ENCODE measurements around the gene FAM83D.
A peak's percentile ranks its signal among the peaks of the same experiment; 100 is the strongest.
"Not testable (repeated sequence)": the region's sequence is repeated elsewhere in the genome, so short reads cannot be mapped to it uniquely, and the experiment has no call there.

The FAM83D gene

GRCh38 chr20:38965264-38965663 is 39.0 kb downstream of the FAM83D start:
- no peak for DNase-seq (ENCODE audit: low read depth)

- no peak for DNase-seq (ENCODE audit: low read depth)
Measured at GRCh38 chr20:38968090-38968489, 41.9 kb downstream of the FAM83D start.

GRCh38 chr20:38969708-38970107 is 43.5 kb downstream of the FAM83D start:
- DNase-seq (ENCODE audit: low read depth): no peak

GRCh38 chr20:38970302-38970701 is 44.1 kb downstream of the FAM83D start:
- DNase-seq (ENCODE audit: low read depth): no peak

GRCh38 chr20:38973107-38973506 is 46.9 kb downstream of the FAM83D start:
- DNase-seq (ENCODE audit: low read depth): no peak

GRCh38 chr20:38973645-38974044 is 47.4 kb downstream of the FAM83D start:
- DNase-seq (ENCODE audit: low read depth): no peak

GRCh38 chr20:38975539-38976120 is 49.4 kb downstream of the FAM83D start:
- no peak for DNase-seq (ENCODE audit: low read depth)

GRCh38 chr20:38979434-38979833 is 53.2 kb downstream of the FAM83D start:
- no peak for DNase-seq (ENCODE audit: low read depth)

GRCh38 chr20:38979842-38980241 is 53.6 kb downstream of the FAM83D start:
- DNase-seq (ENCODE audit: low read depth): no peak

- no peak for DNase-seq (ENCODE audit: low read depth)
Measured at GRCh38 chr20:38982291-38982690, 56.1 kb downstream of the FAM83D start.

- no peak for DNase-seq (ENCODE audit: low read depth)
Measured at GRCh38 chr20:38985060-38985459, 58.8 kb downstream of the FAM83D start.

- peak; percentile 9 for DNase-seq (ENCODE audit: low read depth)
Measured at GRCh38 chr20:38985603-38986170, 59.5 kb downstream of the FAM83D start.

- DNase-seq (ENCODE audit: low read depth): no peak
Measured at GRCh38 chr20:38986663-38987062, 60.4 kb downstream of the FAM83D start.

- no peak for DNase-seq (ENCODE audit: low read depth)
Measured at GRCh38 chr20:38987777-38988176, 61.6 kb downstream of the FAM83D start.

GRCh38 chr20:38990728-38991127 is 64.5 kb downstream of the FAM83D start:
- DNase-seq (ENCODE audit: low read depth): no peak

- no peak for DNase-seq (ENCODE audit: low read depth)
Measured at GRCh38 chr20:38991814-38992704, 65.8 kb downstream of the FAM83D start.

- no peak for DNase-seq (ENCODE audit: low read depth)
Measured at GRCh38 chr20:38995536-38996044, 69.4 kb downstream of the FAM83D start.

GRCh38 chr20:38996866-38997265 is 70.6 kb downstream of the FAM83D start:
- DNase-seq (ENCODE audit: low read depth): not testable (repeated sequence)

GRCh38 chr20:38997622-38998021 is 71.4 kb downstream of the FAM83D start:
- no peak for DNase-seq (ENCODE audit: low read depth)

- no peak for DNase-seq (ENCODE audit: low read depth)
Measured at GRCh38 chr20:38999217-38999616, 73.0 kb downstream of the FAM83D start.

GRCh38 chr20:38999965-39000910 is 74.0 kb downstream of the FAM83D start:
- DNase-seq (ENCODE audit: low read depth): no peak

All from fibroblast of the conjunctiva (primary cell).